Measurements from ENCODE around the gene NPM1.
"Not testable (repeated sequence)": the region's sequence is repeated elsewhere in the genome, so short reads cannot be mapped to it uniquely, and the experiment has no call there.

DNA sequence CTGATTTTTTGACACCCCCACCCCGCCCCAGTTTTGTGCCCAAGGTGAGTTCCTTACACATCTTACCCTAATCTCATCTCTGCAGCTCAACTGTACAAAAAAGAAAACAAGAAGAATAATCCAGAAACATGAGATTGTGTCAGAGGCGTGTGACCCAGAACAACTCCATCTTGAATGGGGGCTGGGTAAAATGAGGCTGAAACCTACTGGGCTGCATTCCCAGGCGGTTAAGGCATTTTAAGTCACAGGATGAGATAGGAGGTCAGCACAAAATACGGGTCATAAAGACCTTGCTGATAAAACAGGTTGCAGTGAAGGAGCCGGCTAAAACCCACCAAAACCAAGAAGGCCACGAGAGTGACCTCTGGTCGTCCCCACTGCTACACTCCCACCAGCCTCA lies 26.5 kb upstream of the NPM1 start:
- not testable (repeated sequence) for TF ChIP-seq FOXA1 (IDR thresholded peaks at IDR 0.05); TARDBP (IDR thresholded peaks at IDR 0.05); BHLHE40 (IDR thresholded peaks at IDR 0.05; ENCODE audit: borderline replicate concordance); FOXM1 (IDR thresholded peaks at IDR 0.05; ENCODE audit: borderline replicate concordance); CTBP1 (IDR thresholded peaks at IDR 0.05; ENCODE audit: borderline replicate concordance); SUZ12 (IDR thresholded peaks at IDR 0.05); L3MBTL2 (conservative IDR thresholded peaks at IDR 0.05); SP1 (IDR thresholded peaks at IDR 0.05); FOXK2 (IDR thresholded peaks at IDR 0.05)
- TF ChIP-seq, protein P1, sequence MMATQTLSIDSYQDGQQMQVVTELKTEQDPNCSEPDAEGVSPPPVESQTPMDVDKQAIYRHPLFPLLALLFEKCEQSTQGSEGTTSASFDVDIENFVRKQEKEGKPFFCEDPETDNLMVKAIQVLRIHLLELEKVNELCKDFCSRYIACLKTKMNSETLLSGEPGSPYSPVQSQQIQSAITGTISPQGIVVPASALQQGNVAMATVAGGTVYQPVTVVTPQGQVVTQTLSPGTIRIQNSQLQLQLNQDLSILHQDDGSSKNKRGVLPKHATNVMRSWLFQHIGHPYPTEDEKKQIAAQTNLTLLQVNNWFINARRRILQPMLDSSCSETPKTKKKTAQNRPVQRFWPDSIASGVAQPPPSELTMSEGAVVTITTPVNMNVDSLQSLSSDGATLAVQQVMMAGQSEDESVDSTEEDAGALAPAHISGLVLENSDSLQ (IDR thresholded peaks at IDR 0.05): not testable (repeated sequence)
